ENCODE data around the gene MTG2.

DNA sequence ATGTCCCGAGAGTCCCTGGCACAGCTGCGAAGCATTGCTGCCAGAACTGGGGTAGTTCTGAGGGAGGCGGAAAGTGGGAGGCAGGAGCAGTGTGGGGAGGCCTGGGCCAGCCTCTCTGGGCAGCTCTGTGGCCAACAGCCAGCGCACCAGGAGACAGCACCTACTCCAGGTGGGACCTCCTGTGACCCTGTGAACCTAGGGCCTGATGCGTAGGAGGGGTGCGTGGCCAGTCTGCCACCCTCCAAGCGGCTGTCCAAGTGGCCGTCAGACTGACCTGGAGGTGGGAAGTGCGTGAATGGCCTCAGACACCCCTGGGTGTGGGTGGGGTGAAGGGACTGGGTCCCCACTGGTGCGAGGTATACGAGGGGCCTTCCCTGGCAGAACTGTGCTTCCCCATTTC lies 23.8 kb upstream of the MTG2 start:
- TF ChIP-seq, protein P1, sequence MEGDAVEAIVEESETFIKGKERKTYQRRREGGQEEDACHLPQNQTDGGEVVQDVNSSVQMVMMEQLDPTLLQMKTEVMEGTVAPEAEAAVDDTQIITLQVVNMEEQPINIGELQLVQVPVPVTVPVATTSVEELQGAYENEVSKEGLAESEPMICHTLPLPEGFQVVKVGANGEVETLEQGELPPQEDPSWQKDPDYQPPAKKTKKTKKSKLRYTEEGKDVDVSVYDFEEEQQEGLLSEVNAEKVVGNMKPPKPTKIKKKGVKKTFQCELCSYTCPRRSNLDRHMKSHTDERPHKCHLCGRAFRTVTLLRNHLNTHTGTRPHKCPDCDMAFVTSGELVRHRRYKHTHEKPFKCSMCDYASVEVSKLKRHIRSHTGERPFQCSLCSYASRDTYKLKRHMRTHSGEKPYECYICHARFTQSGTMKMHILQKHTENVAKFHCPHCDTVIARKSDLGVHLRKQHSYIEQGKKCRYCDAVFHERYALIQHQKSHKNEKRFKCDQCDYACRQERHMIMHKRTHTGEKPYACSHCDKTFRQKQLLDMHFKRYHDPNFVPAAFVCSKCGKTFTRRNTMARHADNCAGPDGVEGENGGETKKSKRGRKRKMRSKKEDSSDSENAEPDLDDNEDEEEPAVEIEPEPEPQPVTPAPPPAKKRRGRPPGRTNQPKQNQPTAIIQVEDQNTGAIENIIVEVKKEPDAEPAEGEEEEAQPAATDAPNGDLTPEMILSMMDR (IDR thresholded peaks at IDR 0.05; ENCODE audit: low read depth, low read length) = no peak
- TF ChIP-seq POLR2A (IDR thresholded peaks at IDR 0.05; ENCODE audit: extremely low read depth, insufficient read length) (no peak), MYC (IDR thresholded peaks at IDR 0.05; ENCODE audit: low read depth, low read length) (no peak)

All from NB4 (cell line).